ENCODE results near the gene GINS2. TPM values are rescaled to one million over a fixed set of nuclear protein-coding genes. Genes with fewer than 3 reads are reported as not detected.
A peak's percentile ranks its signal among the peaks of the same experiment; 100 is the strongest.

The GINS2 gene
- total and polyA plus RNA-seq, 2 experiments from 2014 or later: 40.5 to 44.4 TPM

DNA sequence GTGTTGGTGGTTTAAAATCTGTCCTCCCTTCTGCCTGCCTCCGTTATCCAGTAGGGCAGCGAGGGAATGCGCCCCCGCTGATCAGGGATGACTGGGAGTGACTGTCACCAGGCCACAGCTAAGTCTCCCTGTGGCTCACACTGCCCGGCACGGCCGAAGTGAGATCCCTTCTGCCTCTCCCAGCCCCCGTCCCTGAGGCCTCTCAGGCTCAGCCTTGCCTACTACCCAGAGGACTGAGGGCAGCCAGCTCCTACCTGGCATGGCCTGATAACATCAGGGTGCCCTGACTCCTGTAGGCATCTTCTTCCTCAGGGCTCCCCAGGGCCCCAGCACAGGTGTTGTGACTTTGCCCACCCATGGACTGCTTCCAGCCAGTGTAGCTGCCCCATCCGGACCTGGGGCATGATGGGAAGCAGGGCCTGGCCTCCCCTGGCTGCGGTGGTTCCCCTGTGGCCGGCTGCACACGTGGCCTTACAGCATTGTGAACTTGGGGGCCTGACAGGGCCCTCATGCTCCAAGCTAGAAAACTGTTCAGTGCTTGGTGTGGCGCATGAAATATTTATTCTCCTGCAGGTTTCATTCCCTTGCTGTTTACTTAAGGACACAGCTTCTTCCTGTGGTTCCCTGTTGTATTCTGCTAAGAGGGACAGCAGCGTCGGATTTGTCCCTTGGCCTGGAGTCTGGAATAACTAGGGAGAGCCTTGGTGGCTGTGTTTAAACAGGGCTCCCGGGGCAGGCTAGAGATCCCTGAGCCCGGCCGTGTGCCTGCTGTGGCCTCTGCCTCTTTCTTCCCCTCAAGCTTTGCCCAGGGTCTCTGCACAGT lies 30.0 kb downstream of the GINS2 start:
- H3K27me3 Mint-ChIP-seq (ENCODE audit: insufficient read depth, low read depth, poor library complexity): peaks cover 17% of the 10 kb centered on the region
- H3K4me3 Mint-ChIP-seq: no peak overlapping the region
- peaks cover 4% of the 10 kb centered on the region; the same call in 1 of the 3 replicates for H3K4me1 Mint-ChIP-seq
- H3K4me2 ChIP-seq: no peak overlapping the region
- no peak overlapping the region for H3K27ac Mint-ChIP-seq
- H3K9me2 ChIP-seq (ENCODE audit: insufficient read depth): no peaks in the 10 kb centered on the region
- peaks cover 20% of the 10 kb centered on the region; the same call in 1 of the 2 replicates for H3K36me3 ChIP-seq (ENCODE audit: insufficient read depth)
- H3F3A ChIP-seq (replicated peaks; ENCODE audit: low read depth): peaks cover 28% of the 10 kb centered on the region
- H3K36me3 Mint-ChIP-seq (ENCODE audit: low read depth): peaks cover 90% of the 10 kb centered on the region
- H3K79me2 ChIP-seq (replicated peaks; ENCODE audit: insufficient read depth): no peaks in the 10 kb centered on the region
- ATAC-seq: no peak
- DNase-seq (ENCODE audit: low spot score): no peak
- peaks cover 9% of the 10 kb centered on the region; the same call in 1 of the 2 replicates for H4K20me1 ChIP-seq (replicated peaks; ENCODE audit: insufficient read depth)
- H3K27me3 ChIP-seq (ENCODE audit: insufficient read depth): no peaks in the 10 kb centered on the region
- no peak overlapping the region for H3K4me3 ChIP-seq
- peak overlapping the region; percentile 76; the same call in 1 of the 2 replicates for H3K27ac ChIP-seq (ENCODE audit: low read depth)
- H3K9me3 Mint-ChIP-seq: no peaks in the 10 kb centered on the region; the same call in 2 of the 3 replicates
- no peaks in the 10 kb centered on the region for H3K4me1 ChIP-seq (ENCODE audit: insufficient read depth)
- no peak overlapping the region for H2AFZ ChIP-seq
- TF ChIP-seq REST (IDR thresholded peaks at IDR 0.05; ENCODE audit: unreplicated experiment) (no peak), EZH2 (IDR thresholded peaks at IDR 0.05; ENCODE audit: low read depth, unreplicated experiment) (no peak), ZNF462 (CRISPR knock-in tag; IDR thresholded peaks at IDR 0.05) (no peak), NANOG (IDR thresholded peaks at IDR 0.05; ENCODE audit: borderline replicate concordance) (no peak), JUNB (IDR thresholded peaks at IDR 0.05; ENCODE audit: unreplicated experiment) (no peak), ZNF331 (CRISPR knock-in tag; IDR thresholded peaks at IDR 0.05; ENCODE audit: low read depth) (no peak), POLR2AphosphoS5 (IDR thresholded peaks at IDR 0.05; ENCODE audit: low read depth) (no peak), ZNF114 (CRISPR knock-in tag; IDR thresholded peaks at IDR 0.05) (no peak), STAT1 (IDR thresholded peaks at IDR 0.05; ENCODE audit: unreplicated experiment) (no peak), EZH2phosphoT487 (IDR thresholded peaks at IDR 0.05; ENCODE audit: unreplicated experiment) (no peak), CREB1 (CRISPR knock-in tag; IDR thresholded peaks at IDR 0.05; ENCODE audit: low read depth) (no peak), ETS1 (IDR thresholded peaks at IDR 0.05) (no peak)
- TF ChIP-seq, protein P1, sequence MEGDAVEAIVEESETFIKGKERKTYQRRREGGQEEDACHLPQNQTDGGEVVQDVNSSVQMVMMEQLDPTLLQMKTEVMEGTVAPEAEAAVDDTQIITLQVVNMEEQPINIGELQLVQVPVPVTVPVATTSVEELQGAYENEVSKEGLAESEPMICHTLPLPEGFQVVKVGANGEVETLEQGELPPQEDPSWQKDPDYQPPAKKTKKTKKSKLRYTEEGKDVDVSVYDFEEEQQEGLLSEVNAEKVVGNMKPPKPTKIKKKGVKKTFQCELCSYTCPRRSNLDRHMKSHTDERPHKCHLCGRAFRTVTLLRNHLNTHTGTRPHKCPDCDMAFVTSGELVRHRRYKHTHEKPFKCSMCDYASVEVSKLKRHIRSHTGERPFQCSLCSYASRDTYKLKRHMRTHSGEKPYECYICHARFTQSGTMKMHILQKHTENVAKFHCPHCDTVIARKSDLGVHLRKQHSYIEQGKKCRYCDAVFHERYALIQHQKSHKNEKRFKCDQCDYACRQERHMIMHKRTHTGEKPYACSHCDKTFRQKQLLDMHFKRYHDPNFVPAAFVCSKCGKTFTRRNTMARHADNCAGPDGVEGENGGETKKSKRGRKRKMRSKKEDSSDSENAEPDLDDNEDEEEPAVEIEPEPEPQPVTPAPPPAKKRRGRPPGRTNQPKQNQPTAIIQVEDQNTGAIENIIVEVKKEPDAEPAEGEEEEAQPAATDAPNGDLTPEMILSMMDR (conservative IDR thresholded peaks at IDR 0.05; ENCODE audit: low read depth in 2 of 2): no peak
